ENCODE results near the gene TAP1.

GRCh38 chr6:32839356-32839755 is 14.1 kb downstream of the TAP1 start:
- TF ChIP-seq CTCF (IDR thresholded peaks at IDR 0.05; ENCODE audit: insufficient read depth, low read length) (no peak), POLR2AphosphoS5 (IDR thresholded peaks at IDR 0.05; ENCODE audit: low read depth) (no peak), REST (IDR thresholded peaks at IDR 0.05; ENCODE audit: insufficient replicate concordance, low read depth) (no peak), SPI1 (IDR thresholded peaks at IDR 0.05; ENCODE audit: borderline replicate concordance, low read depth) (no peak), GABPA (IDR thresholded peaks at IDR 0.05; ENCODE audit: low read depth) (no peak)
